ENCODE measurements around the gene IQCF6.

DNA sequence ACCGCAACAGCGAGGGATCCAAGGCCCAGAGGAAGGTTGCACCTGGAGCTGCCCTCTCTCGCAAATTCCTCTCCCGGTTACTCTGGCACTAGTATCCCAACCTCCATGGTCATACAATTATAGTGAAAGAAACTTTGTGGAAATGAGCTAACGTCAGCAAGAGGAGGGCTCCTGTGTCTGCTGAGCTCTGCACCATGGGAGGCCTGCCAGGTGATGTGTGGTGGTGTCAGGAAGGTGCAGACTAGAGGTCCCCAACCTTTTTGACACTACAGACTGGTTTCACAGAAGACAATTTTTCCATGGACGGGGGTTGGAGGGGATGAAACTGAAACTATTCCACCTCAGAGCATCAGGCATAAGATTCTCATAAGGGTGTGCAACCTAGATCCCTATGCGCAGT, 13.2 kb upstream of the IQCF6 start:
- TF ChIP-seq, protein P1, sequence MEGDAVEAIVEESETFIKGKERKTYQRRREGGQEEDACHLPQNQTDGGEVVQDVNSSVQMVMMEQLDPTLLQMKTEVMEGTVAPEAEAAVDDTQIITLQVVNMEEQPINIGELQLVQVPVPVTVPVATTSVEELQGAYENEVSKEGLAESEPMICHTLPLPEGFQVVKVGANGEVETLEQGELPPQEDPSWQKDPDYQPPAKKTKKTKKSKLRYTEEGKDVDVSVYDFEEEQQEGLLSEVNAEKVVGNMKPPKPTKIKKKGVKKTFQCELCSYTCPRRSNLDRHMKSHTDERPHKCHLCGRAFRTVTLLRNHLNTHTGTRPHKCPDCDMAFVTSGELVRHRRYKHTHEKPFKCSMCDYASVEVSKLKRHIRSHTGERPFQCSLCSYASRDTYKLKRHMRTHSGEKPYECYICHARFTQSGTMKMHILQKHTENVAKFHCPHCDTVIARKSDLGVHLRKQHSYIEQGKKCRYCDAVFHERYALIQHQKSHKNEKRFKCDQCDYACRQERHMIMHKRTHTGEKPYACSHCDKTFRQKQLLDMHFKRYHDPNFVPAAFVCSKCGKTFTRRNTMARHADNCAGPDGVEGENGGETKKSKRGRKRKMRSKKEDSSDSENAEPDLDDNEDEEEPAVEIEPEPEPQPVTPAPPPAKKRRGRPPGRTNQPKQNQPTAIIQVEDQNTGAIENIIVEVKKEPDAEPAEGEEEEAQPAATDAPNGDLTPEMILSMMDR (conservative IDR thresholded peaks at IDR 0.05 in 1 of 2, IDR thresholded peaks at IDR 0.05 in 1 of 2; ENCODE audit: low read depth in 1 of 2, low read length in 2 of 2): no peak
- no peak for TF ChIP-seq EZH2 (IDR thresholded peaks at IDR 0.05; ENCODE audit: low read length, missing control alignments)

Measured in fibroblast of lung (primary cell).